ENCODE measurements around the gene TCF7L1. TPM values are rescaled to one million over a fixed set of nuclear protein-coding genes. Genes with fewer than 3 reads are reported as not detected.
A peak's percentile ranks its signal among the peaks of the same experiment; 100 is the strongest.

Gene TCF7L1
- total and polyA plus RNA-seq, 2 of the 13 experiments (the other 11 are each of a cell fraction or from before 2014, with no cell fraction given) = 0.04 to 0.15 TPM

- TF ChIP-seq HNF4G (IDR thresholded peaks at IDR 0.05; ENCODE audit: borderline replicate concordance, low read depth, low read length) (peak; percentile 79), HNF4G (CRISPR knock-in tag; IDR thresholded peaks at IDR 0.05; ENCODE audit: borderline replicate concordance, low read depth) (peak; percentile 88; the same call in 1 of the 2 replicates), ZNF431 (CRISPR knock-in tag; IDR thresholded peaks at IDR 0.05; ENCODE audit: borderline replicate concordance, low read depth) (no peak), MYPOP (CRISPR knock-in tag; IDR thresholded peaks at IDR 0.05) (no peak; the same call in 1 of the 2 replicates), ZBTB2 (CRISPR knock-in tag; IDR thresholded peaks at IDR 0.05; ENCODE audit: low read depth) (no peak), ZNF256 (CRISPR knock-in tag; conservative IDR thresholded peaks at IDR 0.05) (peak; percentile 76; the same call in 1 of the 2 replicates), NR3C1 (CRISPR knock-in tag; IDR thresholded peaks at IDR 0.05) (no peak), ZSCAN5A (CRISPR knock-in tag; IDR thresholded peaks at IDR 0.05; ENCODE audit: borderline replicate concordance) (peak; percentile 68; the same call in 1 of the 2 replicates), TBL1XR1 (IDR thresholded peaks at IDR 0.05; ENCODE audit: borderline replicate concordance, low read length, partially characterized antibody) (peak; percentile 89), RBAK (CRISPR knock-in tag; IDR thresholded peaks at IDR 0.05) (no peak), ZNF354B (CRISPR knock-in tag; IDR thresholded peaks at IDR 0.05) (no peak), ATF6 (CRISPR knock-in tag; conservative IDR thresholded peaks at IDR 0.05) (no peak), ZNF570 (CRISPR knock-in tag; IDR thresholded peaks at IDR 0.05; ENCODE audit: borderline replicate concordance) (no peak), PRDM4 (CRISPR knock-in tag; IDR thresholded peaks at IDR 0.05; ENCODE audit: borderline replicate concordance) (no peak), KAT8 (CRISPR knock-in tag; IDR thresholded peaks at IDR 0.05) (peak; percentile 69; the same call in 1 of the 2 replicates), U2AF1 (optimal IDR thresholded peaks at IDR 0.05; ENCODE audit: low read depth, low read length) (no peak), SMAD9 (CRISPR knock-in tag; IDR thresholded peaks at IDR 0.05) (no peak), PLSCR1 (CRISPR knock-in tag; IDR thresholded peaks at IDR 0.05; ENCODE audit: borderline replicate concordance) (no peak), ZIK1 (CRISPR knock-in tag; IDR thresholded peaks at IDR 0.05; ENCODE audit: borderline replicate concordance, low read depth) (no peak)
Measured at GRCh38 chr2:85324639-85325465, 191.7 kb downstream of the TCF7L1 start (continued).

Data from HepG2 (cell line).